Gastroesophageal sphincter (tissue), 4 donors: ENCODE data around the gene SOX8. TPM values are rescaled to one million over a fixed set of nuclear protein-coding genes. Genes with fewer than 3 reads are reported as not detected.

Experiments used
- ATAC-seq: fragments of 150-250 bp; one replicate; pipeline ENCODE4 v1.9.1; 2016; ENCODE audit warnings: mild to moderate bottlenecking, moderate library complexity
- H3K27ac ChIP-seq, 4 donors: fragments of 200-600 bp; sonication (generic) in 3 of 4; 1 replicate in 3 of 4; 2 replicates in 1 of 4; pipeline ENCODE4 v1.5.1; 2016 to 2019
- H3K27me3 ChIP-seq: fragments of 200-600 bp; sonication (generic); one replicate; pipeline ENCODE4 v1.5.1; 2019
- H3K36me3 ChIP-seq, 2 donors: fragments of 200-600 bp; sonication (generic); one replicate each; pipeline ENCODE4 v1.5.1; 2019; ENCODE audit warnings: control low read depth in 1 of 2
- H3K4me1 ChIP-seq, 3 donors: fragments of 200-600 bp; sonication (generic); 1 replicate in 2 of 3; 2 replicates in 1 of 3; pipeline ENCODE4 v1.5.1; 2016 to 2019; ENCODE audit warnings: control low read depth in 2 of 3
- H3K4me3 ChIP-seq, 2 donors: fragments of 200-600 bp; sonication (generic); one replicate each; pipeline ENCODE4 v1.5.1; 2019; ENCODE audit warnings: mild to moderate bottlenecking in 1 of 2, moderate library complexity in 1 of 2
- H3K9me3 ChIP-seq, 3 donors: fragments of 200-600 bp; sonication (generic); one replicate each; pipeline ENCODE4 v1.5.1; 2017 to 2019; ENCODE audit warnings: control low read depth in 2 of 3
- EP300 ChIP-seq: sonication (generic); formaldehyde crosslinking; IDR thresholded peaks from one replicate; pipeline ENCODE4 v1.6.1; 2017; ENCODE audit warnings: antibody characterized with exemption, mild to moderate bottlenecking
- POLR2A ChIP-seq, 2 donors: fragments of 450-650 bp; IDR thresholded peaks; one replicate each; pipeline ENCODE4 v1.6.1; 2017; ENCODE audit warnings: antibody characterized with exemption in 2 of 2, mild to moderate bottlenecking in 2 of 2, moderate library complexity in 1 of 2
- POLR2AphosphoS5 ChIP-seq: sonication (generic); formaldehyde crosslinking; IDR thresholded peaks from one replicate; pipeline ENCODE4 v1.6.1; 2017; ENCODE audit warnings: antibody characterized with exemption
- WGBS, 2 donors: methylation state at CpG; one replicate each; pipeline ENCODE4 v1.1.5; 2018; ENCODE audit warnings: low coverage in 1 of 2; 5-methylcytosine and 5-hydroxymethylcytosine counted together
- total RNA-seq, 4 donors: library from RNA; depleted of rRNA; stranded (reverse); fragments of >200 nt; gene quantifications; one replicate each; pipeline ENCODE4 v1.1.0, GENCODE V29; 2016
- TF ChIP-seq, protein P1 (sequence below), 4 experiments: fragments of 200-600 bp in 2 of 4; fragments of 450-650 bp in 2 of 4; sonication (generic) in 1 of 4; IDR thresholded peaks; one replicate each; pipeline ENCODE4 v1.5.1; 2017 to 2019; ENCODE audit warnings: antibody characterized with exemption in 4 of 4, mild to moderate bottlenecking in 2 of 4, moderate library complexity in 2 of 4

Gene SOX8
- total RNA-seq, 4 donors from 2014 or later, result 2.0 to 4.5 (median 3.6) TPM

DNA sequence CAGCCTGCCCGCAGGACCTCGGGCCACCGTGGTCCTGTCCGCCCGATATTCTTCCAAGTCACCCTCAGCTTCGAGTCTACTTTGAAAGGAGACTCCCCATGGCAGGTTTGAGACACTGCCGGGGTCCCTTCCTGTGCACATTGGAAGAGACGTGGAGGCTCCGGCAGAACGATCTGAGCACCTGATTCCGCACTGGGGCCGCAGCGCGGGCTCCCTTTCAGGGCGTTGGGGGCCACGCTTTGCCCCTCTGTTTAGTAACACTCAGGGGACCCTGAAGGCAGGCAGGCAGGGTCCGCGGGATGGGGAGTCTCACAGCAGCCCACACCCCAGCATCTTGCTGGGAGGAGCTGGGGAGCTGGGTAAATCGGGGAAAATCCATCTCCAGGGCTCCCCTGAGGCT, 30.6 kb downstream of the SOX8 start:
- ATAC-seq, result no peak
- Histone ChIP-seq H3K4me3 (no peak overlapping the region), H3K9me3 (no peaks in the 10 kb centered on the region), H3K27ac (no peak overlapping the region), H3K27me3 (peaks cover 44% of the 10 kb centered on the region), H3K36me3 (no peaks in the 10 kb centered on the region), H3K4me1 (no peaks in the 10 kb centered on the region)
- no peak for TF ChIP-seq POLR2AphosphoS5
- TF ChIP-seq POLR2A (IDR thresholded peaks at IDR 0.05), result no peak
- TF ChIP-seq, protein P1, sequence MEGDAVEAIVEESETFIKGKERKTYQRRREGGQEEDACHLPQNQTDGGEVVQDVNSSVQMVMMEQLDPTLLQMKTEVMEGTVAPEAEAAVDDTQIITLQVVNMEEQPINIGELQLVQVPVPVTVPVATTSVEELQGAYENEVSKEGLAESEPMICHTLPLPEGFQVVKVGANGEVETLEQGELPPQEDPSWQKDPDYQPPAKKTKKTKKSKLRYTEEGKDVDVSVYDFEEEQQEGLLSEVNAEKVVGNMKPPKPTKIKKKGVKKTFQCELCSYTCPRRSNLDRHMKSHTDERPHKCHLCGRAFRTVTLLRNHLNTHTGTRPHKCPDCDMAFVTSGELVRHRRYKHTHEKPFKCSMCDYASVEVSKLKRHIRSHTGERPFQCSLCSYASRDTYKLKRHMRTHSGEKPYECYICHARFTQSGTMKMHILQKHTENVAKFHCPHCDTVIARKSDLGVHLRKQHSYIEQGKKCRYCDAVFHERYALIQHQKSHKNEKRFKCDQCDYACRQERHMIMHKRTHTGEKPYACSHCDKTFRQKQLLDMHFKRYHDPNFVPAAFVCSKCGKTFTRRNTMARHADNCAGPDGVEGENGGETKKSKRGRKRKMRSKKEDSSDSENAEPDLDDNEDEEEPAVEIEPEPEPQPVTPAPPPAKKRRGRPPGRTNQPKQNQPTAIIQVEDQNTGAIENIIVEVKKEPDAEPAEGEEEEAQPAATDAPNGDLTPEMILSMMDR (IDR thresholded peaks at IDR 0.05), result no peak
- no peak for TF ChIP-seq EP300
- WGBS, 2 donors, result no CpG with 5 or more reads among the region's 19 CpGs

DNA sequence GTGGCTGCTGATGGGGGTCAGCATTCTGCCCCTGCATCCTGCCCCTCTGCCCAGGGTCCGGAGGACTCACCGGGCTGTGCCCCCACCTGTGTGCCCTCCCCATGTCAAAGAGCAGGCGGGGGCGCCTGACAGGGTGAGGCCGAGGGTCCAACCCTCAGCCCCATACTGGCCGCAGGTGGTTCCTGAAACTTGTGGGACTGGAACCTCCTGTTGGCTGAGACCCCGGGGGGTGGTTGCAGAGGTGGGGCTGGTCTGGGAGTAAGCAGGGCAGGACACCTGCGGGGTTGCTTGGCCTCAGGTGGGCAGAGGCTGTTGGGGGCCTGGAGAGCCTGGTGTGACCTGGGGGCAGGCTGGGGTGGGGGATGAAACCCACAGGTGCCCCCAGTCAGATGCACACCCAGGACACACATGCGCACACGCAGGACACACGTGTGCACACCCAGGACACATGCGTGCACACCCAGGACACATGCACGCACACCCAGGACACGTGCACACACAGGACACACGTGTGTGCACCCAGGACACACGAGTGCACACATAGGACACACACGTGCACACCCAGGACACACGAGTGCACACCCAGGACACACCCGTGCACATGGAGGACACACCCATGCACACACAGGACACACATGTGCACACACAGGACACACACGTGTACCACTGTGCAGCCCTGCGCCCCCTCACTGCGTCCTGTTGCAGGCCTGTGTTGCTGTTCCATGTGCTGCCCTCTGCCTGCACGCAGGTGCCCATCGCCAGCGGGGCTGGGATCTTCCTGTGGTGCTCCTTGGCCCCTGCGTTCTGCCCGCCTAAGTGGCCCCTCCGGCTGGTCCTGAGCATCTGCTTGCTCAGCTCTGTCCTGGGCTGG, 31.4 kb downstream of the SOX8 start:
- TF ChIP-seq EP300, result no peak
- TF ChIP-seq, protein P1 (IDR thresholded peaks at IDR 0.05), result no peak
- no peak for TF ChIP-seq POLR2AphosphoS5
- TF ChIP-seq POLR2A (IDR thresholded peaks at IDR 0.05), result no peak
- Histone ChIP-seq H3K4me1 (no peaks in the 10 kb centered on the region), H3K36me3 (no peaks in the 10 kb centered on the region), H3K4me3 (no peak overlapping the region), H3K9me3 (no peaks in the 10 kb centered on the region), H3K27me3 (peaks cover 36% of the 10 kb centered on the region), H3K27ac (no peak overlapping the region)
- no peak for ATAC-seq
- 0 to 82% methylated on average over 1 to 8 of the region's 28 CpGs for WGBS, 2 donors

DNA sequence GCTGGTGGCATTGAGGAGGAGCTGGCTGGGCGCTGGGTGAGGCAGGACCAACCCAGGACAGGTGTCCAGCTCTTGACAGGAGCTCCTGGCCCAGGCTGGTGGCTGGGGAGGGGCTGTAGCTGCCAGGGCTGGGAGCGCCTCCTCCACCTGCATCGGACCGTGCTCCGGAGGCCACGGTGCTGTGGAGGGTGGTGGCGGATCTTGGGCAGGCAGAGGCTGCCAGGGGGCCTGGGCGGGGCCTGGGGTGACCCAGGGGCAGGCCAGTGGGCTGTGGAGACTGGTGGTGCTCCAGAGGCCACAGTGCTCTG, 32.0 kb downstream of the SOX8 start:
- no peaks in the 10 kb centered on the region for H3K4me1 ChIP-seq
- H3K27me3 ChIP-seq, result peaks cover 33% of the 10 kb centered on the region
- no peak for ATAC-seq
- H3K27ac ChIP-seq, result no peak overlapping the region
- H3K4me3 ChIP-seq, result no peak overlapping the region
- TF ChIP-seq EP300 (no peak), POLR2AphosphoS5 (no peak), POLR2A (IDR thresholded peaks at IDR 0.05) (no peak)
- TF ChIP-seq, protein P1 (IDR thresholded peaks at IDR 0.05), result no peak
- H3K36me3 ChIP-seq, result no peaks in the 10 kb centered on the region
- H3K9me3 ChIP-seq, result no peaks in the 10 kb centered on the region
- no CpG with 5 or more reads among the region's 8 CpGs for WGBS, 2 donors

DNA sequence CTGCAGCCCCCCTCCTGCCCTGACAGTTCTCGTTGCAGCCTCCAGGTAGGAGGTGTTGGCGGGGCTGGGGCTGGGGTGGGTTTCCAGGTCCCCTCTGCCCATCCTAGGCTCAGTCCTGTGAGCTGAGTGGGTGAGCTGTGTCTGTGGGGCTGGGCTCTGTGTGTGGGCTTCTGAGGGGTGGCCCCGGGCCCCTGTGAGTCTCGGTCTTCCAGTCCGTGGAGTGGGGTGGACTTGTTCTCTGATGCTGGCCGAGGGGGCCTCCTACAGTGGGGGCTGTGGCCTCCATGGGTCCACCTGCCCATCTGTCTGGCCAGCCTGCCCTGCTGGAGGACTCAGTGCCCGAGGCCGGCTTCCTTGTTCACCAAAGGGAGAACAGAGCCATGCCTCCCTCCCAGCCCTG, 32.7 kb downstream of the SOX8 start:
- WGBS, 2 donors, result no CpG with 5 or more reads among the region's 8 CpGs
- H3K27ac ChIP-seq, result no peak overlapping the region
- TF ChIP-seq EP300 (no peak), POLR2A (IDR thresholded peaks at IDR 0.05) (no peak), POLR2AphosphoS5 (no peak)
- TF ChIP-seq, protein P1 (IDR thresholded peaks at IDR 0.05), result no peak
- H3K4me3 ChIP-seq, result no peak overlapping the region
- peaks cover 0 to 4% (median 0%) of the 10 kb centered on the region in 3 donors for H3K4me1 ChIP-seq
- H3K36me3 ChIP-seq, result no peaks in the 10 kb centered on the region
- H3K9me3 ChIP-seq, result no peaks in the 10 kb centered on the region
- H3K27me3 ChIP-seq, result peaks cover 33% of the 10 kb centered on the region
- no peak for ATAC-seq
